ENCODE results near the gene RPS23. TPM values are rescaled to one million over a fixed set of nuclear protein-coding genes. Genes with fewer than 3 reads are reported as not detected.

Gene RPS23
- total RNA-seq, 1 donor from 2014 or later, result 1,103 TPM

DNA sequence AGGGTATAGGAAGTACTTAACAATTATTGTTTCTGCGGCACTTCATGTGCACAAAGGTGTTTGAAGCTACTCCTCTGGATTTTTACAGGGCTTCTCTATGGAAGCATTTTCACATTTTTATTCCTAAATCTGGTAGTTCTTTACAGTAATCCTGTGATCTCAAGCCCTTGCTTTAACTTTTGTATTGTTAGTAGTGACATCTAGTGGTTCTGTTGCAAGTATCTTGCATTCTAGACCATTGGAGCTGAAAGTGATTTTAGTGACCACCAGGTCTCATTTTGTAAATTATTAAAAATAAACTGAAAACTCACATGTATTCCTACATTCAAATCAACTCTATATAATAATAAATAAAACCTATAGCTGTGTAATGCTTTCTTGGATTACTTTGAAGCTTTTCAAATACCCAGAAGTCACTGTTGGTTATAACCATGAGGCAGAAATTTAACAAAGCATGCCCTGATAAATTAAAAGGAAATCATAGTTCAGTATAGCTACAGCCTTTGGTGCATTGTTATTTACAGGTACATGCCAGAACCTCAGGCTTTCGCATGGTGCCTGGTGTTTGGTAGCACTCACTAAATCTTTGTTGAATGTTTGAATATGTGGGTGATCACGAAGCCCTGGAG is 18.9 kb downstream of the RPS23 start:
- Histone ChIP-seq H3K27ac (replicated peaks) (no peak overlapping the region), H3K27me3 (ENCODE audit: low read depth) (no peaks in the 10 kb centered on the region), H3K4me1 (peaks cover 6% of the 10 kb centered on the region), H3K36me3 (no peaks in the 10 kb centered on the region), H3K9me3 (replicated peaks) (no peaks in the 10 kb centered on the region), H3K4me3 (no peak overlapping the region)
- TF ChIP-seq, protein P1, sequence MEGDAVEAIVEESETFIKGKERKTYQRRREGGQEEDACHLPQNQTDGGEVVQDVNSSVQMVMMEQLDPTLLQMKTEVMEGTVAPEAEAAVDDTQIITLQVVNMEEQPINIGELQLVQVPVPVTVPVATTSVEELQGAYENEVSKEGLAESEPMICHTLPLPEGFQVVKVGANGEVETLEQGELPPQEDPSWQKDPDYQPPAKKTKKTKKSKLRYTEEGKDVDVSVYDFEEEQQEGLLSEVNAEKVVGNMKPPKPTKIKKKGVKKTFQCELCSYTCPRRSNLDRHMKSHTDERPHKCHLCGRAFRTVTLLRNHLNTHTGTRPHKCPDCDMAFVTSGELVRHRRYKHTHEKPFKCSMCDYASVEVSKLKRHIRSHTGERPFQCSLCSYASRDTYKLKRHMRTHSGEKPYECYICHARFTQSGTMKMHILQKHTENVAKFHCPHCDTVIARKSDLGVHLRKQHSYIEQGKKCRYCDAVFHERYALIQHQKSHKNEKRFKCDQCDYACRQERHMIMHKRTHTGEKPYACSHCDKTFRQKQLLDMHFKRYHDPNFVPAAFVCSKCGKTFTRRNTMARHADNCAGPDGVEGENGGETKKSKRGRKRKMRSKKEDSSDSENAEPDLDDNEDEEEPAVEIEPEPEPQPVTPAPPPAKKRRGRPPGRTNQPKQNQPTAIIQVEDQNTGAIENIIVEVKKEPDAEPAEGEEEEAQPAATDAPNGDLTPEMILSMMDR (IDR thresholded peaks at IDR 0.05; ENCODE audit: borderline replicate concordance), result peak; percentile 51
- intact Hi-C loops (cut with micrococcal nuclease), result no loop called here
- DNase-seq, result no peak

DNA sequence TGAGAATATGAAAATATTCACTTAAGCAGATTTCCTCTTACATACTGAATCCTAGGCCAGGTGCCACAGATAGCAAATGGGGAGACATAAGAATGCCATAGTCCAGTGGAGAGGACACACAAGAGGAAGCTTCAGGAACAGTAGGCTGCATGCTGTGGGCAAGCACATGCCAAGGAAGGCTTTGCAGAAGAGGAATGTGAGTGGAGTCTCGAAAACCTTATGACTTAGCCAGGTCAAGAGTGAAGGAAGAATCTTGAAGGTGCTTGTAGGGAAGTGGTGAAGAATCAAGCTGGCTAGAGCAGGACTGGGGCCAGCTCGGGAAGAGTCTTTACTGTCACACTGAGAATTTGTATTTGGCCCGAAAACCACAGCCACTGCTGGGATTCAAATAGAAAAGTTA is 20.4 kb downstream of the RPS23 start:
- H3K4me3 ChIP-seq, result no peak overlapping the region
- H3K27ac ChIP-seq (replicated peaks), result no peak overlapping the region
- TF ChIP-seq, protein P1 (IDR thresholded peaks at IDR 0.05; ENCODE audit: borderline replicate concordance), result no peak
- H3K4me1 ChIP-seq, result peaks cover 6% of the 10 kb centered on the region
- intact Hi-C loops (cut with micrococcal nuclease), result no loop called here
- no peaks in the 10 kb centered on the region for H3K9me3 ChIP-seq (replicated peaks)
- H3K27me3 ChIP-seq (ENCODE audit: low read depth), result no peaks in the 10 kb centered on the region
- no peak for DNase-seq
- H3K36me3 ChIP-seq, result no peaks in the 10 kb centered on the region

DNA sequence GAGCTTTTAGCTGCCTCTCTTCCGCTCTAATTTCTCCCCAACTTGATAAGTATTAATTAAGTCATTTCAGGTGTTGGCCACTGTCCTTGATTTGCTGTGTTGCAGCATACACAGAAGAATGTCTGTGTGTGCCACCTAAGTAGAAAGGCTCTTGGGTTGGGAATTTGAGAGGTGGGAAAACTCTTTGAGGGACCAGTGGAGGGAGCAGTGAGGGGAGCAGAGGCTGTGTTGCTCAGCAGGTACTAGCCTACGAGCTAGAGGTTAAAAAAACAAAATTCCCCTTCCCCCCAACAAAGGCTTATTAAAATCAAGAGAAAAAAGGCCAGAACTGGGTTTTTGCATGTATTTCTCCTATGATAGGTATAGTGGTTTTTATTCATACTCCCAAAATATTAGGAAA is 20.9 kb downstream of the RPS23 start:
- Histone ChIP-seq H3K9me3 (replicated peaks) (no peaks in the 10 kb centered on the region), H3K27ac (replicated peaks) (no peak overlapping the region), H3K4me1 (peaks cover 6% of the 10 kb centered on the region), H3K27me3 (ENCODE audit: low read depth) (no peaks in the 10 kb centered on the region), H3K4me3 (no peak overlapping the region), H3K36me3 (no peaks in the 10 kb centered on the region)
- TF ChIP-seq, protein P1 (IDR thresholded peaks at IDR 0.05; ENCODE audit: borderline replicate concordance), result no peak
- intact Hi-C loops (cut with micrococcal nuclease), result no loop called here
- no peak for DNase-seq

DNA sequence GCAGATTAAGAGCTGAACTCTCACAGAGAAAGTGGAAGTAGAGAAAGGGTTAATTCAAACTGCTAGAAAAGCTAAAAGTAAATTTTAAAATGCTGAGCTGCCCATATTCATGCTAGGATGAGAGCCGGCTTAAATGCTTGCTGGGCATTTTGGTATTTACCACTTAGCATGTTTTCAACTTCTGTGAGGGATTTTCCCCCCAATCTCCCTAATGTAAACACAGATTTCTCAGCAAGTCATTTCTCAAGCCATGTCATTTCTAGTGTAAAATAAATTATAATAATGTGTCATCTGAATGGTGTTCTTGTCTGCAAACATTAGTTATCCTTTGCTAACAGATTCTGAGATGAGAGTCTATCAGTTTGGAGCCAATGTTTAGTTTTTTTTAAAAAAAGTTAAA is 22.3 kb downstream of the RPS23 start:
- Histone ChIP-seq H3K9me3 (replicated peaks) (no peaks in the 10 kb centered on the region), H3K4me3 (no peak overlapping the region), H3K4me1 (peaks cover 6% of the 10 kb centered on the region), H3K27me3 (ENCODE audit: low read depth) (no peaks in the 10 kb centered on the region), H3K36me3 (no peaks in the 10 kb centered on the region), H3K27ac (replicated peaks) (no peak overlapping the region)
- TF ChIP-seq, protein P1 (IDR thresholded peaks at IDR 0.05; ENCODE audit: borderline replicate concordance), result no peak
- intact Hi-C loops (cut with micrococcal nuclease), result no loop called here
- DNase-seq, result no peak

DNA sequence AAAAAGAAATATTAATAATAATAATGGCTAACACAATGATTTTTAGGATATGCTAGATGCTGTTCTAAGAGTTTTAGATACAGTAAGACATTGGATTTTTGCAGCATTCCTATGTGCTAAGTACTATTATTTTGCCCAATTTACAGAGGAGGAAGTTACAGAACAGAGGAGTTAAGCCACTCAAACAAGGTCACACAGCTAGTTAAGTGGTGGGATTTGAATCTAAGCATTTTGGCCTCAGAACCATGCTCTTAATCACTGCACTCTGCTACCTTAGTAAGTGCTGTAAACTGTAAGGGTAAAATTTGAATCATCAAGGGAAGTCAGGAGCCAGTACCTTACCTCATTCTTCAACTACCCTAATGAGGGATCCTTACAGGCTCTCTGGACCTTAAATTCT is 25.4 kb downstream of the RPS23 start:
- H3K4me3 ChIP-seq, result no peak overlapping the region
- TF ChIP-seq, protein P1 (IDR thresholded peaks at IDR 0.05; ENCODE audit: borderline replicate concordance), result no peak

More for the DNA sequence above, 25.4 kb downstream of the RPS23 start:
- Histone ChIP-seq H3K9me3 (replicated peaks) (peaks cover 6% of the 10 kb centered on the region), H3K4me1 (no peaks in the 10 kb centered on the region), H3K27ac (replicated peaks) (no peak overlapping the region), H3K27me3 (ENCODE audit: low read depth) (no peaks in the 10 kb centered on the region), H3K36me3 (no peaks in the 10 kb centered on the region)
- DNase-seq, result no peak
- intact Hi-C loops (cut with micrococcal nuclease), result no loop called here
